ENCODE results near the gene CAND2.

GRCh38 chr3:12768579-12769527, 27.6 kb upstream of the CAND2 start:
- TF ChIP-seq, protein P1, sequence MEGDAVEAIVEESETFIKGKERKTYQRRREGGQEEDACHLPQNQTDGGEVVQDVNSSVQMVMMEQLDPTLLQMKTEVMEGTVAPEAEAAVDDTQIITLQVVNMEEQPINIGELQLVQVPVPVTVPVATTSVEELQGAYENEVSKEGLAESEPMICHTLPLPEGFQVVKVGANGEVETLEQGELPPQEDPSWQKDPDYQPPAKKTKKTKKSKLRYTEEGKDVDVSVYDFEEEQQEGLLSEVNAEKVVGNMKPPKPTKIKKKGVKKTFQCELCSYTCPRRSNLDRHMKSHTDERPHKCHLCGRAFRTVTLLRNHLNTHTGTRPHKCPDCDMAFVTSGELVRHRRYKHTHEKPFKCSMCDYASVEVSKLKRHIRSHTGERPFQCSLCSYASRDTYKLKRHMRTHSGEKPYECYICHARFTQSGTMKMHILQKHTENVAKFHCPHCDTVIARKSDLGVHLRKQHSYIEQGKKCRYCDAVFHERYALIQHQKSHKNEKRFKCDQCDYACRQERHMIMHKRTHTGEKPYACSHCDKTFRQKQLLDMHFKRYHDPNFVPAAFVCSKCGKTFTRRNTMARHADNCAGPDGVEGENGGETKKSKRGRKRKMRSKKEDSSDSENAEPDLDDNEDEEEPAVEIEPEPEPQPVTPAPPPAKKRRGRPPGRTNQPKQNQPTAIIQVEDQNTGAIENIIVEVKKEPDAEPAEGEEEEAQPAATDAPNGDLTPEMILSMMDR (IDR thresholded peaks at IDR 0.05): no peak
- TF ChIP-seq POLR2A (IDR thresholded peaks at IDR 0.05): no peak

All from body of pancreas (tissue), 4 donors.